Muscle layer of duodenum (tissue), 2 donors: ENCODE results near the gene ANXA2.

Experiments used
- H3K27ac ChIP-seq: one replicate; pipeline ENCODE4 v1.7.0; 2013; ENCODE audit warnings: mild to moderate bottlenecking, low read length
- H3K27me3 ChIP-seq: one replicate; pipeline ENCODE4 v1.7.0; 2013; ENCODE audit warnings: low read depth, mild to moderate bottlenecking, control low read depth, low read length
- H3K36me3 ChIP-seq, 2 donors: one replicate each; pipeline ENCODE4 v1.7.0; 2013; ENCODE audit warnings: low read length in 2 of 2, control low read depth in 1 of 2, mild to moderate bottlenecking in 1 of 2; ENCODE audit not compliant: insufficient read depth in 2 of 2, control insufficient read depth in 1 of 2
- H3K4me1 ChIP-seq, 2 donors: one replicate each; pipeline ENCODE4 v1.7.0; 2013; ENCODE audit warnings: low read length in 2 of 2, mild to moderate bottlenecking in 2 of 2, control low read depth in 1 of 2, moderate library complexity in 1 of 2; ENCODE audit not compliant: insufficient read depth in 2 of 2, control insufficient read depth in 1 of 2
- H3K4me3 ChIP-seq, 2 donors: one replicate each; pipeline ENCODE4 v1.7.0; 2013; ENCODE audit warnings: low read length in 2 of 2, low read depth in 1 of 2, mild to moderate bottlenecking in 1 of 2
- H3K9me3 ChIP-seq, 2 donors: one replicate each; pipeline ENCODE4 v1.7.0; 2013; ENCODE audit warnings: low read length in 2 of 2, control low read depth in 1 of 2, mild to moderate bottlenecking in 1 of 2; ENCODE audit not compliant: control insufficient read depth in 1 of 2
- donor health status: healthy.

Gene ANXA2

DNA sequence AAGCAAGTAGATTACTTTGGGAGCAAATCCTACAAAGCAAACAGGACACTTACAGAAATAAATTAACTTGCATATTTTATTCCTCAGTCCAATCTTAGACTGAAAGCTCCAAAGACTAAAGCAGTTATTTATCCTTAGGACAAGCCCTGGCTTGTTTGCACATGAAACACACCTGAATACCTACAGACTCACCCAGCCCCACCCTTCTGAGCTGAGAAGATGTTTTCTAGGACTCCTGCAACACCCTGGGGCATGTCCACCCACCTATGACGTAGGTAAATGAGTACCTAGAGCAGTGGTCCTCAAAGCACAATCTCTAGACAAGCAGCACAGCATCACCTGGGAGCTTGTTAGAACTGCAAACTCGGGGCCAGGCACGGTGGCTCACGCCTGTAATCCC lies 80.8 kb downstream of the ANXA2 start:
- H3K9me3 ChIP-seq = no peaks in the 10 kb centered on the region
- H3K27me3 ChIP-seq = no peaks in the 10 kb centered on the region
- H3K4me3 ChIP-seq = no peak overlapping the region
- no peak overlapping the region for H3K27ac ChIP-seq
- H3K4me1 ChIP-seq = no peaks in the 10 kb centered on the region
- no peaks in the 10 kb centered on the region for H3K36me3 ChIP-seq

DNA sequence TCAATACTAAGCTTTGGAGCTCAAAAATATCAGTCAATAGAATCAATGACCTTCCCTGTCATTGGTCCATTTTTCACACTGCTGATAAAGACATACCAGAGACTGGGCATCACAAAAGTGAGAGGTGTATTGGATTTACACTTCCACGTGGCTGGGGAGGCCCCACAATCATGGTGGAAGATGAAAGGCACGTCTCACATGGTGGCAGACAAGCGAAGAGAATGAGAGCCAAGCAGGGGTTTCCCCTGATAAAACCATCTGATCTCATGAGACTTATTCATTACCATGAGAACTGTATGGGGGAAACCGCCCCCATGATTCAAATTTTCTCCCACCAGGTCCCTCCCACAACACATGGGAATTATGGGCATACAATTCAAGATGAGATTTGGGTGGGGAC lies 81.9 kb downstream of the ANXA2 start:
- no peak overlapping the region for H3K27ac ChIP-seq

DNA sequence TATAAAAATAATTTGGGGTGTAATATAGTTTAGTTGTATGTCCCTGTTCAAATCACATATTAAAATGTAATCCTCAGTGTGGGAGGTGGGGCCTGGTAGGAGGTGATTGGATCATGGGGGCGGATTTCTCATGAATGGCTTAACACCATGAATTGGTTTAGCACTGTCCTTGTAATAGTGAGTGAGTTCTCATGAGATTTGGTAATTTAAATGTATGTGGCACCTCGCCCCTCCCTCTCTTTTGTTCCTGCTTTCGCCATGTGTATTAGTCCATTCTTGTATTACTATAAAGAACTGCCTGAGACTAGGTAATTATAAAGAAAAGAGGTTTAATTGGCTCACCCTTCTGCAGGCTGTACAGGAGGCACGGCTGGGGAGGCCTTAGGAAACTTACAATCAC lies 83.9 kb downstream of the ANXA2 start:
- H3K27ac ChIP-seq = no peak overlapping the region
- H3K9me3 ChIP-seq = no peaks in the 10 kb centered on the region
- H3K27me3 ChIP-seq = no peaks in the 10 kb centered on the region

More for the DNA sequence above, 81.9 kb downstream of the ANXA2 start:
- Histone ChIP-seq H3K4me3 (no peak overlapping the region), H3K4me1 (no peaks in the 10 kb centered on the region), H3K36me3 (no peaks in the 10 kb centered on the region), H3K27me3 (no peaks in the 10 kb centered on the region), H3K9me3 (no peaks in the 10 kb centered on the region)

DNA sequence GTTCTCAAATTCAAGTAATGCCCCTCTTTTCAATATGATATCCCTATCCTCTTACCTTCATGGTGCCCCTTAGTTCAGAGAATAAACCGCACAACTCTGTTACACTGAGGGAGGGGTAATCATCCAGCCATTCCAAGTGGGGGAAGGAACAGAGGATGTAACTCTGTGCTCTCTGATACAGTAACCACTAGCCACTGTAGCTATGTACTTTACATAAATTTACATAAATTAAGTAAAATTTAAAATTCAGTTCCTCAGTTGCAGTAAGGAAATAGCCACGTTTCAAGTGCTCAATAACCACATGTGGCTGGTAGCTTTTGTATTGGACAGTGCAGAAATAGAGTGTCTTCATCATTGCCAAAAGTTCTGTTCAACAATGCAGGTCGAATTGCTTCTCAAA lies 90.8 kb downstream of the ANXA2 start:
- Histone ChIP-seq H3K27ac (no peak overlapping the region), H3K36me3 (no peaks in the 10 kb centered on the region), H3K9me3 (no peaks in the 10 kb centered on the region), H3K4me1 (no peaks in the 10 kb centered on the region), H3K4me3 (no peak overlapping the region), H3K27me3 (no peaks in the 10 kb centered on the region)

More for the DNA sequence above, 83.9 kb downstream of the ANXA2 start:
- Histone ChIP-seq H3K4me1 (no peaks in the 10 kb centered on the region), H3K4me3 (no peak overlapping the region), H3K36me3 (no peaks in the 10 kb centered on the region)

DNA sequence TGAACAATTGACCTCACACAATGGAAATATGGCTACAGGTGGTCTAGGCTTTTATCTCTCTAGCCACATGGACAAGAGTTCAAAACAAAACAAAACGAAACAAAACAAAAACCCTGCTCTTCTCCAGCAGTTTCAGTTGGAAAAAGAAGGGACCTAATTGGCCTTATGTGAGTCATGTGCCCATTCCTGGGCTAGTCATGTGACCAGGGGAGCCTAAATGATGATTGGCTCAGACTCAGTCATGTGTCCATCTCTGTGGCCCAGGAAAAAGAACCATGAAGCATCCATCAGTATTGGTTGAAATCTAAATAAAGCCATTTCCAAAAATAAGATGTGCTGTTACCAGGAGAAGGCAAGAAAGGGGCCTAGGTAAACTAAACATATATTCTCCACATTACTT lies 96.8 kb downstream of the ANXA2 start:
- Histone ChIP-seq H3K4me1 (peaks cover 4 to 7% of the 10 kb centered on the region in 2 donors), H3K4me3 (no peak overlapping the region), H3K27ac (no peak overlapping the region), H3K9me3 (no peaks in the 10 kb centered on the region), H3K36me3 (no peaks in the 10 kb centered on the region), H3K27me3 (no peaks in the 10 kb centered on the region)

DNA sequence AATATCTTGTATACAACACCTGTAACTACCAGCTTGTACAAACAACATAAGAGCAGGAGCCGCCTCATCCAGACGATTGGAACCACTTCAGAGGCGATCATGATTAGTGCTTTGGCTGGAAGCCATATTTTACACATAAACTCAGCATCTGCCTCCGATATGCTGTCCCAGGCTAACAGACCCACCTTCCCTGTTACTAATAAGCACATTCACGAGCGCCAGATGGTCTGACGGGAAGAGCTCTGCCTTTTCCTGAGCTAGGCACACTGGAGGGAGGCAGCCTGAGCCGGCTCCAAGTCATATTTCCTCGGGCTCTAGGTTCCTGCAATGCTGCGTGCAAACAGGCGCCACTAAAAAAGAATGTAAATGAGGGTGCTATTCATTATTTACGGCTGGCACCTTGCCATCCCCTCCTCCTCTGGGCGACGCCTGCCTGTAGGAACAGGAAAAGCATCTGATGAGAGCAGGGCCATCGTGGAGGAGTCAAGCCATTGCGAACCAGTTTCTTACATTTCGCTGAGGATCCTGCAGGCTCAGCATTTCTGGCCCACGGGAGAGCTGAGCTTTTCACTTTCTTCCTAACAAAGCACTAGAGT lies 98.2 kb downstream of the ANXA2 start:
- no peaks in the 10 kb centered on the region for H3K27me3 ChIP-seq
- H3K4me1 ChIP-seq = peaks cover 4 to 7% of the 10 kb centered on the region in 2 donors
- H3K4me3 ChIP-seq = peak overlapping the region in 1 of 2 donors; percentile 24
- no peaks in the 10 kb centered on the region for H3K9me3 ChIP-seq
- H3K27ac ChIP-seq = no peak overlapping the region
- H3K36me3 ChIP-seq = no peaks in the 10 kb centered on the region
